HEK293 (cell line): ENCODE measurements around the gene PCSK5.

Experiments
- CTCF ChIA-PET: fragments of 350-600 bp; formaldehyde crosslinking; extraction: SDS; loops from one replicate; lab custom pipeline; 2021; ENCODE audit warnings: antibody characterized with exemption; lab: Yijun Ruan, JAX
- POLR2A ChIA-PET: fragments of 300-600 bp; formaldehyde crosslinking; extraction: SDS; loops from one replicate; lab custom pipeline; 2020; ENCODE audit warnings: antibody characterized with exemption, inconsistent platforms; lab: Yijun Ruan, JAX
- H3K27ac ChIP-seq: fragments of 200-500 bp; sonication (Bioruptor generic); 2 replicates; pipeline ENCODE4 v1.5.1; 2014; ENCODE audit warnings: low read depth, low read length, control low read depth, inconsistent platforms; ENCODE audit errors: extremely low read depth
- H3K36me3 ChIP-seq, 2 experiments: fragments of 200-500 bp in 1 of 2; sonication (Bioruptor generic) in 1 of 2; 1 replicate in 1 of 2; 2 replicates in 1 of 2; pipeline ENCODE4 v1.5.1; 2014 to 2017; ENCODE audit warnings: inconsistent platforms in 2 of 2, low read length in 2 of 2; ENCODE audit not compliant: control insufficient read depth in 2 of 2, insufficient read depth in 1 of 2
- H3K4me1 ChIP-seq: fragments of 200-500 bp; sonication (Bioruptor generic); 2 replicates; pipeline ENCODE4 v1.5.1; 2014; ENCODE audit warnings: mild to moderate bottlenecking, low read length, inconsistent platforms; ENCODE audit not compliant: control insufficient read depth, insufficient read depth
- H3K4me3 ChIP-seq: 2 replicates; pipeline ENCODE4 v1.5.1; 2011; ENCODE audit warnings: low read depth, mild to moderate bottlenecking, control low read depth, low read length, moderate library complexity
- H3K9me3 ChIP-seq: fragments of 200-500 bp; sonication (Bioruptor generic); 2 replicates; pipeline ENCODE4 v1.5.1; 2014; ENCODE audit warnings: low read depth, low read length, inconsistent platforms; ENCODE audit not compliant: control insufficient read depth, insufficient read depth
- GLI2 ChIP-seq: fragments of 450-650 bp; formaldehyde crosslinking; IDR thresholded peaks from 2 replicates; pipeline ENCODE4; 2017; ENCODE audit warnings: missing biosample characterization, missing genetic modification characterization, low read depth, borderline replicate concordance
- GLIS2 ChIP-seq: fragments of 450-650 bp; formaldehyde crosslinking; IDR thresholded peaks from 2 replicates; pipeline ENCODE4 v1.5.1; 2016; ENCODE audit warnings: missing biosample characterization, missing genetic modification characterization
- HOXD13 ChIP-seq: sonication (generic); formaldehyde crosslinking; IDR thresholded peaks from 2 replicates; pipeline ENCODE4 v1.8.0; 2022; ENCODE audit warnings: missing genetic modification reagents, borderline replicate concordance
- WT1 ChIP-seq: fragments of 450-650 bp; formaldehyde crosslinking; IDR thresholded peaks from 2 replicates; pipeline ENCODE4 v1.5.1; 2016; ENCODE audit warnings: missing biosample characterization, missing genetic modification characterization
- ZNF112 ChIP-seq: fragments of 450-650 bp; formaldehyde crosslinking; IDR thresholded peaks from 2 replicates; pipeline ENCODE4 v1.5.0; 2017; ENCODE audit warnings: missing biosample characterization, missing genetic modification characterization
- ZNF132 ChIP-seq: fragments of 450-650 bp; formaldehyde crosslinking; IDR thresholded peaks from 2 replicates; pipeline ENCODE4 v1.5.1; 2017; ENCODE audit warnings: missing biosample characterization, missing genetic modification characterization, borderline replicate concordance
- ZNF202 ChIP-seq: fragments of 450-650 bp; formaldehyde crosslinking; IDR thresholded peaks from 2 replicates; pipeline ENCODE4 v1.5.1; 2016; ENCODE audit warnings: missing biosample characterization, missing genetic modification characterization, borderline replicate concordance
- ZNF248 ChIP-seq: fragments of 450-650 bp; formaldehyde crosslinking; IDR thresholded peaks from 2 replicates; pipeline ENCODE4 v1.5.1; 2017; ENCODE audit warnings: missing biosample characterization, missing genetic modification characterization
- ZNF266 ChIP-seq: fragments of 450-650 bp; formaldehyde crosslinking; IDR thresholded peaks from 2 replicates; pipeline ENCODE4 v1.5.1; 2016; ENCODE audit warnings: missing biosample characterization, missing genetic modification characterization, low read depth
- ZNF473 ChIP-seq: fragments of 450-650 bp; formaldehyde crosslinking; IDR thresholded peaks from 2 replicates; pipeline ENCODE4 v1.5.1; 2017; ENCODE audit warnings: missing biosample characterization, missing genetic modification characterization
- ZNF501 ChIP-seq: fragments of 450-650 bp; formaldehyde crosslinking; IDR thresholded peaks from 2 replicates; pipeline ENCODE4 v1.5.1; 2016; ENCODE audit warnings: missing biosample characterization, missing genetic modification characterization
- ZNF830 ChIP-seq: fragments of 450-650 bp; IDR thresholded peaks from 2 replicates; pipeline ENCODE4 v1.5.0; 2018; ENCODE audit warnings: missing biosample characterization, missing genetic modification characterization, low read depth, mild to moderate bottlenecking, moderate library complexity
- ZNF837 ChIP-seq: fragments of 450-650 bp; formaldehyde crosslinking; IDR thresholded peaks from 2 replicates; pipeline ENCODE4 v1.5.1; 2016; ENCODE audit warnings: missing biosample characterization, missing genetic modification characterization
- TF ChIP-seq, protein P1 (sequence below): fragments of 450-650 bp; formaldehyde crosslinking; IDR thresholded peaks from 2 replicates; pipeline ENCODE4 v1.5.1; 2017; ENCODE audit warnings: missing biosample characterization, missing genetic modification characterization
- TF ChIP-seq, protein P2 (sequence below): fragments of 450-650 bp; formaldehyde crosslinking; IDR thresholded peaks from 2 replicates; pipeline ENCODE4 v1.5.1; 2016; ENCODE audit warnings: missing biosample characterization, missing genetic modification characterization
- TF ChIP-seq, protein P3 (sequence below): fragments of 450-650 bp; formaldehyde crosslinking; IDR thresholded peaks from 2 replicates; pipeline ENCODE4 v1.5.0; 2017; ENCODE audit warnings: missing biosample characterization, missing genetic modification characterization, borderline replicate concordance
- TF ChIP-seq, protein P4 (sequence below): fragments of 450-650 bp; formaldehyde crosslinking; IDR thresholded peaks from 2 replicates; pipeline ENCODE4 v1.5.1; 2016; ENCODE audit warnings: missing biosample characterization, missing genetic modification characterization
- TF ChIP-seq, protein P5 (sequence below): fragments of 450-650 bp; formaldehyde crosslinking; IDR thresholded peaks from 2 replicates; pipeline ENCODE4 v1.5.1; 2016; ENCODE audit warnings: missing biosample characterization, missing genetic modification characterization
- TF ChIP-seq, protein P6 (sequence below): fragments of 450-650 bp; formaldehyde crosslinking; IDR thresholded peaks from 2 replicates; pipeline ENCODE4 v1.5.1; 2016; ENCODE audit warnings: missing biosample characterization, missing genetic modification characterization, borderline replicate concordance

Gene PCSK5

DNA sequence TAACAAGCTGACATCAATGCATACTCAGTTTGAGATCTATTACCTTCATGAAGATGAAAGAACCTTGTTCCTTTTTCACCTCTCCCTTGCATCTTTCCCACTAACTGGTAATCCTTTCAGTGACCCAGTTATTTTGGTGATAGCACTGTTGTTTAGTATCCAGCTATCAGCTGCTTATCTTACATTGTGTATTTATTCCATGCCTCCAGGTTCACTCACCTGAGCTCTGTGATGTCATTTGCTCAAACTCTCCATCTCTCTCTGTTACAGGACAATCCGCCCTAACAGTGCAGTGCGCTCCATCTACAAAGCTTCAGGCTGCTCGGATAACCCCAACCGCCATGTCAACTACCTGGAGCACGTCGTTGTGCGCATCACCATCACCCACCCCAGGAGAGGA, 268.2 kb downstream of the PCSK5 start (continued):
- TF ChIP-seq ZNF473 = no peak
- TF ChIP-seq ZNF266 (tag by site-specific recombination) = no peak
- TF ChIP-seq, protein P1, sequence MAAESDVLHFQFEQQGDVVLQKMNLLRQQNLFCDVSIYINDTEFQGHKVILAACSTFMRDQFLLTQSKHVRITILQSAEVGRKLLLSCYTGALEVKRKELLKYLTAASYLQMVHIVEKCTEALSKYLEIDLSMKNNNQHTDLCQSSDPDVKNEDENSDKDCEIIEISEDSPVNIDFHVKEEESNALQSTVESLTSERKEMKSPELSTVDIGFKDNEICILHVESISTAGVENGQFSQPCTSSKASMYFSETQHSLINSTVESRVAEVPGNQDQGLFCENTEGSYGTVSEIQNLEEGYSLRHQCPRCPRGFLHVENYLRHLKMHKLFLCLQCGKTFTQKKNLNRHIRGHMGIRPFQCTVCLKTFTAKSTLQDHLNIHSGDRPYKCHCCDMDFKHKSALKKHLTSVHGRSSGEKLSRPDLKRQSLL = no peak
- no peak for TF ChIP-seq WT1

DNA sequence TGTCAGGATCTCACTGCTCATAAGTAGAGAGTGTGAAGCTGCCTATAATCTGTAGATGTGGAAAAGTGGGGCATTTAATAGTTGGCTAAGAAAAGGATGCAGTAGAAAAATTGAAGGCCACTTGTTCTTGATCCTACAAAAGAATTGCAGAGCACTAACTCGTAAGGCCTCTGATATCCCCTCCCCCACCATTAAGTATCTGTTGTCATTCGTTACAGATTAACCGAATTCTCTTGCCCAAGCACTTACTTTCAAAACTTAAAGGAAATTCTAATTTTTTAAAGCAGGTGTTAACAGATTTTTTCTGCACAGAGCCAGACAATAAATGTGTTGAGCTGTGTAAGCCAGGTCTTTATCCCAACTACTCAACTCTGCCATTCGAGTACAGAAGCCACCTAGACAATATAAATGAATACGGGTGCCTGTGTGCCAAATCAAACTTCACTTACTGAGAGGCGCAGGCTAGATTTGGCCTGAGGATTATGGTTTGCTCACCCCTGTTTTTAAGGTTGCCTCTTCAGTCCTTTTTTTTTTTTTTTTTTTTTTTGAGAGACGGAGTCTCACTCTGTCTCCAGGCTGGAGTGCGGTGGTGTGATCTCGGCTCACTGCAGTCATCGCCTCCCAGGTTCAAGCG, 268.9 kb downstream of the PCSK5 start:
- no peaks in the 10 kb centered on the region for H3K9me3 ChIP-seq
- H3K4me3 ChIP-seq = no peak overlapping the region
- no peak overlapping the region for H3K27ac ChIP-seq
- ChIA-PET POLR2A (no interaction called here), CTCF (no interaction called here)
- H3K4me1 ChIP-seq = no peaks in the 10 kb centered on the region
- no peak for TF ChIP-seq ZNF248 (tag by site-specific recombination)
- TF ChIP-seq GLI2 = no peak
- TF ChIP-seq ZNF202 (tag by site-specific recombination) = no peak
- TF ChIP-seq, protein P2, sequence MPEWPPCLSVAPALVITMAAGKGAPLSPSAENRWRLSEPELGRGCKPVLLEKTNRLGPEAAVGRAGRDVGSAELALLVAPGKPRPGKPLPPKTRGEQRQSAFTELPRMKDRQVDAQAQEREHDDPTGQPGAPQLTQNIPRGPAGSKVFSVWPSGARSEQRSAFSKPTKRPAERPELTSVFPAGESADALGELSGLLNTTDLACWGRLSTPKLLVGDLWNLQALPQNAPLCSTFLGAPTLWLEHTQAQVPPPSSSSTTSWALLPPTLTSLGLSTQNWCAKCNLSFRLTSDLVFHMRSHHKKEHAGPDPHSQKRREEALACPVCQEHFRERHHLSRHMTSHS (tag by site-specific recombination) = no peak
- TF ChIP-seq, all 188 proteins: peak for 0
- H3K36me3 ChIP-seq = peaks cover 0 to 43% of the 10 kb centered on the region in 2 experiments; a peak in 2 of 3 replicates

DNA sequence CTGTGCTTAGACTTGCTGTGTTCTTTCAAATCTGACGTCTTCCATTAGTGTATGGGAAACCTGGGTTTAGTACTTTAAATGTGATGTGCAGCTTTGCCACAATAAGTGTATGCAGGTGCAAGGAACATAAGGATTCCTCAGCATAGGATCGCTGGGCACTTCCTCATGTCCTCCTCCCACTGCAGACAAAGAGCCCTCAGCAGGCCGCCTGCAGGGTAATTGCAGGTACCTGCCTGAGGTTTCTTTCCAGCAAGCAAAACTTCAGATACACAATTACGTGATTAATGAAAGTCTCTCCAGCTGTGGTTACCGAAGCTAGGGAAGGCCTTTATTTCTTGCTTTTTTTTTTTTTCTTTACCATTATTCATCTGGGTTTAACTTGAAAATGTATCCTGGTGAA, 270.6 kb downstream of the PCSK5 start:
- ChIA-PET CTCF (interaction anchor here (0.6 kb wide), 1 partner anchor 268 kb away, joined by 3 read pairs; no protein-coding TSS in a partner anchor), POLR2A (interaction anchor here (0.6 kb wide), 1 partner anchor 148 kb away, joined by 3 read pairs; no protein-coding TSS in a partner anchor)
- Histone ChIP-seq H3K9me3 (no peaks in the 10 kb centered on the region), H3K4me3 (no peak overlapping the region), H3K36me3 (peaks cover 0 to 47% of the 10 kb centered on the region in 2 experiments; a peak in 2 of 3 replicates), H3K27ac (no peak overlapping the region), H3K4me1 (no peaks in the 10 kb centered on the region)
- TF ChIP-seq, protein P3, sequence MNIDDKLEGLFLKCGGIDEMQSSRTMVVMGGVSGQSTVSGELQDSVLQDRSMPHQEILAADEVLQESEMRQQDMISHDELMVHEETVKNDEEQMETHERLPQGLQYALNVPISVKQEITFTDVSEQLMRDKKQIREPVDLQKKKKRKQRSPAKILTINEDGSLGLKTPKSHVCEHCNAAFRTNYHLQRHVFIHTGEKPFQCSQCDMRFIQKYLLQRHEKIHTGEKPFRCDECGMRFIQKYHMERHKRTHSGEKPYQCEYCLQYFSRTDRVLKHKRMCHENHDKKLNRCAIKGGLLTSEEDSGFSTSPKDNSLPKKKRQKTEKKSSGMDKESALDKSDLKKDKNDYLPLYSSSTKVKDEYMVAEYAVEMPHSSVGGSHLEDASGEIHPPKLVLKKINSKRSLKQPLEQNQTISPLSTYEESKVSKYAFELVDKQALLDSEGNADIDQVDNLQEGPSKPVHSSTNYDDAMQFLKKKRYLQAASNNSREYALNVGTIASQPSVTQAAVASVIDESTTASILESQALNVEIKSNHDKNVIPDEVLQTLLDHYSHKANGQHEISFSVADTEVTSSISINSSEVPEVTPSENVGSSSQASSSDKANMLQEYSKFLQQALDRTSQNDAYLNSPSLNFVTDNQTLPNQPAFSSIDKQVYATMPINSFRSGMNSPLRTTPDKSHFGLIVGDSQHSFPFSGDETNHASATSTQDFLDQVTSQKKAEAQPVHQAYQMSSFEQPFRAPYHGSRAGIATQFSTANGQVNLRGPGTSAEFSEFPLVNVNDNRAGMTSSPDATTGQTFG (tag by site-specific recombination) = no peak
- TF ChIP-seq, protein P4, sequence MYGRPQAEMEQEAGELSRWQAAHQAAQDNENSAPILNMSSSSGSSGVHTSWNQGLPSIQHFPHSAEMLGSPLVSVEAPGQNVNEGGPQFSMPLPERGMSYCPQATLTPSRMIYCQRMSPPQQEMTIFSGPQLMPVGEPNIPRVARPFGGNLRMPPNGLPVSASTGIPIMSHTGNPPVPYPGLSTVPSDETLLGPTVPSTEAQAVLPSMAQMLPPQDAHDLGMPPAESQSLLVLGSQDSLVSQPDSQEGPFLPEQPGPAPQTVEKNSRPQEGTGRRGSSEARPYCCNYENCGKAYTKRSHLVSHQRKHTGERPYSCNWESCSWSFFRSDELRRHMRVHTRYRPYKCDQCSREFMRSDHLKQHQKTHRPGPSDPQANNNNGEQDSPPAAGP (tag by site-specific recombination) = no peak
- TF ChIP-seq GLIS2 (tag by site-specific recombination) (no peak), HOXD13 (CRISPR knock-in tag) (no peak), ZNF501 (no peak), ZNF132 (no peak), ZNF830 (no peak), ZNF837 (tag by site-specific recombination) (no peak), ZNF112 (tag by site-specific recombination) (no peak)
- TF ChIP-seq, protein P5, sequence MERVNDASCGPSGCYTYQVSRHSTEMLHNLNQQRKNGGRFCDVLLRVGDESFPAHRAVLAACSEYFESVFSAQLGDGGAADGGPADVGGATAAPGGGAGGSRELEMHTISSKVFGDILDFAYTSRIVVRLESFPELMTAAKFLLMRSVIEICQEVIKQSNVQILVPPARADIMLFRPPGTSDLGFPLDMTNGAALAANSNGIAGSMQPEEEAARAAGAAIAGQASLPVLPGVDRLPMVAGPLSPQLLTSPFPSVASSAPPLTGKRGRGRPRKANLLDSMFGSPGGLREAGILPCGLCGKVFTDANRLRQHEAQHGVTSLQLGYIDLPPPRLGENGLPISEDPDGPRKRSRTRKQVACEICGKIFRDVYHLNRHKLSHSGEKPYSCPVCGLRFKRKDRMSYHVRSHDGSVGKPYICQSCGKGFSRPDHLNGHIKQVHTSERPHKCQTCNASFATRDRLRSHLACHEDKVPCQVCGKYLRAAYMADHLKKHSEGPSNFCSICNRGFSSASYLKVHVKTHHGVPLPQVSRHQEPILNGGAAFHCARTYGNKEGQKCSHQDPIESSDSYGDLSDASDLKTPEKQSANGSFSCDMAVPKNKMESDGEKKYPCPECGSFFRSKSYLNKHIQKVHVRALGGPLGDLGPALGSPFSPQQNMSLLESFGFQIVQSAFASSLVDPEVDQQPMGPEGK (tag by site-specific recombination) = no peak
- TF ChIP-seq, protein P6, sequence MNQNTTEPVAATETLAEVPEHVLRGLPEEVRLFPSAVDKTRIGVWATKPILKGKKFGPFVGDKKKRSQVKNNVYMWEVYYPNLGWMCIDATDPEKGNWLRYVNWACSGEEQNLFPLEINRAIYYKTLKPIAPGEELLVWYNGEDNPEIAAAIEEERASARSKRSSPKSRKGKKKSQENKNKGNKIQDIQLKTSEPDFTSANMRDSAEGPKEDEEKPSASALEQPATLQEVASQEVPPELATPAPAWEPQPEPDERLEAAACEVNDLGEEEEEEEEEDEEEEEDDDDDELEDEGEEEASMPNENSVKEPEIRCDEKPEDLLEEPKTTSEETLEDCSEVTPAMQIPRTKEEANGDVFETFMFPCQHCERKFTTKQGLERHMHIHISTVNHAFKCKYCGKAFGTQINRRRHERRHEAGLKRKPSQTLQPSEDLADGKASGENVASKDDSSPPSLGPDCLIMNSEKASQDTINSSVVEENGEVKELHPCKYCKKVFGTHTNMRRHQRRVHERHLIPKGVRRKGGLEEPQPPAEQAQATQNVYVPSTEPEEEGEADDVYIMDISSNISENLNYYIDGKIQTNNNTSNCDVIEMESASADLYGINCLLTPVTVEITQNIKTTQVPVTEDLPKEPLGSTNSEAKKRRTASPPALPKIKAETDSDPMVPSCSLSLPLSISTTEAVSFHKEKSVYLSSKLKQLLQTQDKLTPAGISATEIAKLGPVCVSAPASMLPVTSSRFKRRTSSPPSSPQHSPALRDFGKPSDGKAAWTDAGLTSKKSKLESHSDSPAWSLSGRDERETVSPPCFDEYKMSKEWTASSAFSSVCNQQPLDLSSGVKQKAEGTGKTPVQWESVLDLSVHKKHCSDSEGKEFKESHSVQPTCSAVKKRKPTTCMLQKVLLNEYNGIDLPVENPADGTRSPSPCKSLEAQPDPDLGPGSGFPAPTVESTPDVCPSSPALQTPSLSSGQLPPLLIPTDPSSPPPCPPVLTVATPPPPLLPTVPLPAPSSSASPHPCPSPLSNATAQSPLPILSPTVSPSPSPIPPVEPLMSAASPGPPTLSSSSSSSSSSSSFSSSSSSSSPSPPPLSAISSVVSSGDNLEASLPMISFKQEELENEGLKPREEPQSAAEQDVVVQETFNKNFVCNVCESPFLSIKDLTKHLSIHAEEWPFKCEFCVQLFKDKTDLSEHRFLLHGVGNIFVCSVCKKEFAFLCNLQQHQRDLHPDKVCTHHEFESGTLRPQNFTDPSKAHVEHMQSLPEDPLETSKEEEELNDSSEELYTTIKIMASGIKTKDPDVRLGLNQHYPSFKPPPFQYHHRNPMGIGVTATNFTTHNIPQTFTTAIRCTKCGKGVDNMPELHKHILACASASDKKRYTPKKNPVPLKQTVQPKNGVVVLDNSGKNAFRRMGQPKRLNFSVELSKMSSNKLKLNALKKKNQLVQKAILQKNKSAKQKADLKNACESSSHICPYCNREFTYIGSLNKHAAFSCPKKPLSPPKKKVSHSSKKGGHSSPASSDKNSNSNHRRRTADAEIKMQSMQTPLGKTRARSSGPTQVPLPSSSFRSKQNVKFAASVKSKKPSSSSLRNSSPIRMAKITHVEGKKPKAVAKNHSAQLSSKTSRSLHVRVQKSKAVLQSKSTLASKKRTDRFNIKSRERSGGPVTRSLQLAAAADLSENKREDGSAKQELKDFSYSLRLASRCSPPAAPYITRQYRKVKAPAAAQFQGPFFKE (tag by site-specific recombination) = no peak
